ENCODE measurements around the gene ZNF571. TPM values are rescaled to one million over a fixed set of nuclear protein-coding genes. Genes with fewer than 3 reads are reported as not detected.

Gene ZNF571
- total RNA-seq (2014; rRNA removed; shearing (Covaris generic); ENCODE audit: low replicate concordance), result 0.74 and 0.84 TPM in 2 replicates

- peak; percentile 87 for DNase-seq (ENCODE audit: low read depth)
These were observed at the start of gene ZNF571, which contains the start of gene ZNF540 for GRCh38 chr19:37594304-37594981. Gene ZNF571 (minus strand): TSS chr19:37594792. CDS start chr19:37586676, 8,116 bp downstream. Gene ZNF540 (plus strand): TSS chr19:37594876. CDS start chr19:37598448, 3,572 bp downstream.

GRCh38 chr19:37635076-37636056 lies 40.8 kb upstream of the ZNF571 start:
- in situ Hi-C loops (cut with HindIII; ENCODE audit: low pct_unique_long_range_greater_than_20kb, low sequenced_read_pairs), result no loop called here
- DNase-seq (ENCODE audit: low read depth), result peak; percentile 14

More at GRCh38 chr19:37594304-37594981, at the start of gene ZNF571, which contains the start of gene ZNF540:
- in situ Hi-C loops (cut with HindIII; ENCODE audit: low pct_unique_long_range_greater_than_20kb, low sequenced_read_pairs), result no loop called here

DNA sequence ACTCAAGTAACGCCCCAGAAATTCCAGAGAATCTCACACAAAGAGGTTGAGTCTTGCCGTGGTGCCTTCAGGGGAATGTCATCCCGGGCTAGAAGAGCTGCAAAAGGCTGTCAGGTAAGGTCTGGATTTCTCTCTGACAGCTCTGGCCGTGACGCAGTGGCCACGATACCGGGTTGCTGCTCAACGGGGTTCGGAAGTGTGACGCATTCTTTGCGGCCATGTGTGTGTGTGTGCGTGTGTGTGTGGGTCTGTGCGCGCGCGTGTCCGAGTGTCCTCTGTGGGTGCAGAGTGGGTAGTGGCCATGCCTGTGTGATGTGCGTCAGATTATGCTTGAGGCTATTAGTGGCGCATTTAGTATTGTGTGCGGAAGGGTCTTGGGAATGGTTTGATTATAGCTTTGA lies 390 bp upstream of the ZNF571 start:
- DNase-seq (ENCODE audit: low read depth), result no peak
- in situ Hi-C loops (cut with HindIII; ENCODE audit: low pct_unique_long_range_greater_than_20kb, low sequenced_read_pairs), result no loop called here

- in situ Hi-C loops (cut with HindIII; ENCODE audit: low pct_unique_long_range_greater_than_20kb, low sequenced_read_pairs), result no loop called here
- DNase-seq (ENCODE audit: low read depth), result no peak
These were observed 642 bp downstream of the ZNF571 start for GRCh38 chr19:37593996-37594303.

GRCh38 chr19:37583340-37583739 lies 11.3 kb downstream of the ZNF571 start:
- in situ Hi-C loops (cut with HindIII; ENCODE audit: low pct_unique_long_range_greater_than_20kb, low sequenced_read_pairs), result no loop called here
- DNase-seq (ENCODE audit: low read depth), result no peak

DNA sequence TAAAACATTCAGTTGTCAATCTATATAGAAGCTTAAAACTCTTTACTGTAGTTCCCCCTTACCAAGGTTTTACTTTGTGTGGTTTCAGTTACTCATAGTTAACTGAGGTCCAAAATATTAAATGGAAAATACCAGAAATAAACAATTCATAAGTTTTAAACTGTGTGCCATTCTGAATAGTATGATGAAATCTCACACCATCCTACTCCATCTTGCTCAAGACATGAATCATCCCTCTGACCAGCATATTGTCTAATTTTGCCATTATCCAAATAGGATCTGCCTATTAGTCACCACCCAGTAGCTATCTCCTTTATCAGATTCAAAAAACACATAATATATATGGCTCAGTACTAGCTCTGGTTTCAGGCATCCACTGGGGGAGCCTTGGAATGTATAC lies 22.4 kb downstream of the ZNF571 start:
- in situ Hi-C loops (cut with HindIII; ENCODE audit: low pct_unique_long_range_greater_than_20kb, low sequenced_read_pairs), result no loop called here
- DNase-seq (ENCODE audit: low read depth), result no peak

DNA sequence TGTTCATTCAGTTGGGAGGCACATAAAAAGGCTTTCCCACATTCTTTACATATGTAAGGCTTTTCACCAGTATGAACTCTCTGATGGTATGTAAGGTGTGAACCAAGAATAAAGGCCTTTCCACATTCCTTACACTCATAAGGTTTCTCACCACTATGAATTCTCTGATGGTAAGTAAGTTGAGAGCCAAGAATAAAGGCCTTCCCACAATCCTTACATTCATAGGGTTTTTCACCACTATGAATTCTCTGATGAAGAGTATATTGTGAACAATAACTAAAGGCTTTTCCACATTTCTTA lies 29.3 kb downstream of the ZNF571 start:
- DNase-seq (ENCODE audit: low read depth), result peak; percentile 11
- in situ Hi-C loops (cut with HindIII; ENCODE audit: low pct_unique_long_range_greater_than_20kb, low sequenced_read_pairs), result no loop called here

DNA sequence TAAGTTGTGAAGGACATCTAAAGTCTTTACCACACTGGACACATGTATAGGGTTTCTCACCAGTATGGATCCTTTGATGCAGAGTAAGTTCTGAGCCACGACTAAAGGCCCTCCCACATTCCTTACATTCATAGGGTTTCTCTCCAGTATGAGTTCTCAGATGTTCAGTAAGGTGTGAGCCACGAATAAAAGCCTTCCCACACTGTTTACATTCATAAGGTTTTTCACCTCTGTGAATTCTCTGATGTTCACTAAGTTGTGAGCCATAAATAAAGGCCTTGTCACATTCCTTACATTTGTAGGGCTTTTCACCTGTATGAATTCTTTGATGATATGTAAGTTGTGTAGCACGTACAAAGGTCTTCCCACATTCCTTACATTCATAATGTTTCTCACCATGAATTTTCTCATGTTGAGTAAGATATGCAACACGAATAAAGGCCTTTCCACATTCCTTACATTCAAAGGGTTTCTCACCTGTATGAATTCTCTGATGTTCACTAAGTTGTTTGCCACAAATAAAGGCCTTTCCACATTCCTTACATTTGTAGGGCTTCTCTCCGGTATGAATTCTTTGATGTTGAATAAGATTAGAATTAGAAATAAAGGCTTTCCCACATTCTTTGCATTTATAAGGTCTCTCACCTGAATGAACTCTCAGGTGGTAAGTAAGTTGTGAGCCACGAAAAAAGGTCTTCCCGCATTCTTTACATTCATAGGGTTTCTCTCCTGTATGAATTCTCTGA lies 29.8 kb downstream of the ZNF571 start:
- peak; percentile 29 for DNase-seq (ENCODE audit: low read depth)
- in situ Hi-C loops (cut with HindIII; ENCODE audit: low pct_unique_long_range_greater_than_20kb, low sequenced_read_pairs), result no loop called here

DNA sequence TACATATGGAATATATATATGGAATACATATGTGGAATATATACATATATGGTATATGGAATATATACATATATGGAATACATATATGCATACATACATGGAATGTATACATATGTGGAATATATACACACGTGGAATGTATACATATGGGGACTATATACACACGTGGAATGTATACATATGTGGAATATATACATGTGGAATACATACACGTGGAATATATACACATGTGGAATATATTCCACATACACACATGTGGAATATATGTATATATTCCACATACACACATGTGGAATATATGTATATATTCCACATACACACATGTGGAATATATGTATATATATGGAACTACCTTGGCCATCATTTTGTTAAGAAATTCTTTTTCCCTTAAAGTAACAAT lies 31.1 kb downstream of the ZNF571 start:
- in situ Hi-C loops (cut with HindIII; ENCODE audit: low pct_unique_long_range_greater_than_20kb, low sequenced_read_pairs), result no loop called here
- DNase-seq (ENCODE audit: low read depth), result no peak

DNA sequence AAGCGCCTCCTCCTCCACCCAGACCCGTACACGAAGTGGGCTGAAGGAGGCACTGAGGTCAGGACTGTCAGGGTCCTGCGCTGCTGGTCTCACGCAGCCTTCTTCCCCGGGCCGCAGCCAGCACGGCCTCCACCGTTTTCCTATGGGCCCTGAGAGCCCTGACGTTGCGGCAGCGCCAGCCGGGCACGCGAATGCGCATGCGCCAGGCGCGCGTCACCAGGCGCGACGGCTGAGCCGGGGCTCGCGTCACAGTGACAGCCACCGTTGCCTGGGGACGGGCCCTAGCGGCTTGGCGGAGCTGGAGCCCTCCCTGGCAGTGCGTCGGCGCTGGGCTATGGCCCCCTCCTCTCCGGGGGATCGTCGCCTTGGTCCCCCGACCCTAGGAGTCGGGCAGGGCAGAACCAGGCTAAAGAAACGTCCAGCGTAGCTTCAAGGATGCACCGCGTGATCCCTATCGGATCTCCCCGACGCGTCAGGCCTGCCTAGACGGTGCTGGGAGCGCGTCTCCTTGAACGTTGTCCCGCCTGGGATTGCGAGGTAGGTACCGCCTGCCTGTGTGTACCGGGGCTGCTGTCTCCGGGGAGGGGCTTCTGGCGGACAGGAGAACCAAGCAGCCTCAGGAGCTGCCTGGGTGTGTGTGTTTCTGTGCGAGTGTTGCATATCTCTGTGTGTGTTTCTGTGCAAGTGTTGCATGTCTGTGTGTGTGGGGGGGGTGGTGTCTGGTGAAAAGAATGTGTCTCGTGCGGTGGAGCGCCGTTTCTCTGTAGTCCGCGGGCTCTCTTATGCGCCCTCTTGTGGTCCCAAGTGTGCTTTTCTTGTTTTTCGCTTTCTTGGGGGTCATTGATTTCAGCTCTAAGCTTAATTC lies 43.2 kb downstream of the ZNF571 start:
- DNase-seq (ENCODE audit: low read depth), result no peak
- in situ Hi-C loops (cut with HindIII; ENCODE audit: low pct_unique_long_range_greater_than_20kb, low sequenced_read_pairs), result no loop called here

DNA sequence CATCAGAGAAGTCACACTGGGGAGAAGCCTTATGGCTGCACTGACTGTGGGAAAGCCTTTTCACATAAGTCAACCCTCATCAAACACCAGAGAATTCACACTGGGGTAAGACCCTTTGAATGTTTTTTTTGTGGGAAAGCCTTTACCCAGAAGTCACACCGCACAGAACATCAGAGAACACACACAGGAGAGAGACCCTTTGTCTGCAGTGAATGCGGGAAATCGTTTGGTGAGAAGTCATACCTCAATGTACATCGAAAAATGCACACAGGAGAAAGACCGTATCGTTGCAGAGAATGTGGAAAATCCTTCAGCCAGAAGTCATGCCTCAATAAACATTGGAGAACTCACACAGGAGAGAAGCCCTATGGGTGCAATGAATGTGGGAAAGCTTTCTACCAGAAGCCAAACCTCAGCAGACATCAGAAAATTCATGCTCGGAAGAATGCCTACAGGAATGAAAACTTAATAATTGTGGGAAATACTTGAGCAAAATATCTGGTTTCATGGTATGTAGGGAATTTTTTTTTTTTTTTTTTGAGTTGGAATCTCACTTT lies 57.1 kb downstream of the ZNF571 start:
- in situ Hi-C loops (cut with HindIII; ENCODE audit: low pct_unique_long_range_greater_than_20kb, low sequenced_read_pairs), result no loop called here
- DNase-seq (ENCODE audit: low read depth), result peak; percentile 20

DNA sequence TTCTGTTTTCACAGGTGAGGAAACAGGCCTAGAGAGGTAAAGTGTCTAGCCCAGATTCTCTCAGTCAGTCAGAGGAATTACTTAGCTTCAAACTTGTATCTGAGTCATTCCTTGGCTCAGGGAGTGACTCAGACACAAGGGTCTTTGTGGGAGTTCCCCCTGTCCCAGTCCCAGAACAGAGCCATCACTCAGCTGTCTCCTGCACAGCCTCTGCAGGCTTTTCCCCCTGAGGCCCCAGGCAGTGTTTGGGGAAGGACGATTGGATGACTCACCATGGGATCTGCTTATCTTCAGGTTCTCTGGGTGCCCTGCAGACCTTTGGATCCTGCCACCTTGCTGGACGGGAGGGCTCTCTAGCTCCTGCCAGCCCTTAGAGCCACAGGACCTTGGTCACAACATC lies 74.7 kb downstream of the ZNF571 start:
- peak; percentile 52 for DNase-seq (ENCODE audit: low read depth)
- in situ Hi-C loops (cut with HindIII; ENCODE audit: low pct_unique_long_range_greater_than_20kb, low sequenced_read_pairs), result no loop called here

Other genes starting within 250 kb of the ZNF571 start
- 2.1 and 7.6 TPM in 2 replicates for gene ZNF527, start 223.7 kb downstream of the ZNF571 start, total RNA-seq (2014; rRNA removed; shearing (Covaris generic); ENCODE audit: low replicate concordance)
- gene ZNF569, start 127.3 kb downstream of the ZNF571 start, total RNA-seq (2014; rRNA removed; shearing (Covaris generic); ENCODE audit: low replicate concordance), result 1.4 and 6.3 TPM in 2 replicates
- gene ZNF570, start 125.4 kb downstream of the ZNF571 start, total RNA-seq (2014; rRNA removed; shearing (Covaris generic); ENCODE audit: low replicate concordance), result 2.9 and 4.5 TPM in 2 replicates
- gene ZNF793, start 87.9 kb downstream of the ZNF571 start, total RNA-seq (2014; rRNA removed; shearing (Covaris generic); ENCODE audit: low replicate concordance), result 0.78 and 0.95 TPM in 2 replicates
- not detected in 2 replicates for gene ZNF540, start 84 bp upstream of the ZNF571 start, total RNA-seq (2014; rRNA removed; shearing (Covaris generic); ENCODE audit: low replicate concordance)
- 19.8 and 27.6 TPM in 2 replicates for gene ZFP30, start 60.7 kb upstream of the ZNF571 start, total RNA-seq (2014; rRNA removed; shearing (Covaris generic); ENCODE audit: low replicate concordance)
- gene ZNF607, start 125.0 kb upstream of the ZNF571 start, total RNA-seq (2014; rRNA removed; shearing (Covaris generic); ENCODE audit: low replicate concordance), result 10.6 and 17.5 TPM in 2 replicates
- gene ZNF573, start 184.8 kb upstream of the ZNF571 start, total RNA-seq (2014; rRNA removed; shearing (Covaris generic); ENCODE audit: low replicate concordance), result 2.2 and 4.8 TPM in 2 replicates

Measured in Caki2 (cell line).